Fibroblast of villous mesenchyme (primary cell): ENCODE data around the gene TMOD2. TPM values are rescaled to one million over a fixed set of nuclear protein-coding genes. Genes with fewer than 3 reads are reported as not detected.

Source experiments
- DNase-seq: peaks from one replicate; pipeline ENCODE4 v3.0.0-alpha.2; 2010; ENCODE audit warnings: low read depth
- H3K4me3 ChIP-seq: 2 replicates; pipeline ENCODE4 v1.5.1; 2011; ENCODE audit warnings: low read depth, mild to moderate bottlenecking, low read length
- total RNA-seq: library from RNA; depleted of rRNA; stranded (reverse); fragments of >200 nt; gene quantifications from 2 replicates; pipeline ENCODE4 v1.2.3, GENCODE V29; 2012
- TF ChIP-seq, protein P1 (sequence below): IDR thresholded peaks from 2 replicates; pipeline ENCODE4 v1.5.1; 2012; ENCODE audit warnings: low read depth, mild to moderate bottlenecking, low read length; ENCODE audit not compliant: insufficient read depth

The TMOD2 gene
- total RNA-seq, 1 donor = 7.3 TPM

DNA sequence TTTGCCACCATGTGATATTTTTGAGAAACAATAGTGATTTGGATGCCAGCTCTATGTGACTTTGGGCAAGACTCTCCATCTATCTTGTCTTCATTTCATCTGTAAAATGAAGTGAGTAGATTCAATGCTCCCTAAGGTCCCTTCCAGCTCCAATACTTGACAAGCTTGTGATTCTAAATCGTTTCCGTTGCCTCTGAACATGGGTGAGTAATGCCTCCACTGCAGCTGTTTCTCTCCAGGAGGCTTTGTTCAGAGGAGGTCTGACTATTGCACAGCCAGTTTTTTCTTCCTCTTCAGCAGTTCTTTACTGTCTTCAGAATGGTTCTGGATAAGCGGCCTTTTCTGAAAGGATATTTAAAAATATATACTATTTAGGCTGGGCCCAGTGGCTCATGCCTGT lies 63.2 kb downstream of the TMOD2 start:
- no peak for DNase-seq
- TF ChIP-seq, protein P1, sequence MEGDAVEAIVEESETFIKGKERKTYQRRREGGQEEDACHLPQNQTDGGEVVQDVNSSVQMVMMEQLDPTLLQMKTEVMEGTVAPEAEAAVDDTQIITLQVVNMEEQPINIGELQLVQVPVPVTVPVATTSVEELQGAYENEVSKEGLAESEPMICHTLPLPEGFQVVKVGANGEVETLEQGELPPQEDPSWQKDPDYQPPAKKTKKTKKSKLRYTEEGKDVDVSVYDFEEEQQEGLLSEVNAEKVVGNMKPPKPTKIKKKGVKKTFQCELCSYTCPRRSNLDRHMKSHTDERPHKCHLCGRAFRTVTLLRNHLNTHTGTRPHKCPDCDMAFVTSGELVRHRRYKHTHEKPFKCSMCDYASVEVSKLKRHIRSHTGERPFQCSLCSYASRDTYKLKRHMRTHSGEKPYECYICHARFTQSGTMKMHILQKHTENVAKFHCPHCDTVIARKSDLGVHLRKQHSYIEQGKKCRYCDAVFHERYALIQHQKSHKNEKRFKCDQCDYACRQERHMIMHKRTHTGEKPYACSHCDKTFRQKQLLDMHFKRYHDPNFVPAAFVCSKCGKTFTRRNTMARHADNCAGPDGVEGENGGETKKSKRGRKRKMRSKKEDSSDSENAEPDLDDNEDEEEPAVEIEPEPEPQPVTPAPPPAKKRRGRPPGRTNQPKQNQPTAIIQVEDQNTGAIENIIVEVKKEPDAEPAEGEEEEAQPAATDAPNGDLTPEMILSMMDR = no peak
- no peak overlapping the region for H3K4me3 ChIP-seq

DNA sequence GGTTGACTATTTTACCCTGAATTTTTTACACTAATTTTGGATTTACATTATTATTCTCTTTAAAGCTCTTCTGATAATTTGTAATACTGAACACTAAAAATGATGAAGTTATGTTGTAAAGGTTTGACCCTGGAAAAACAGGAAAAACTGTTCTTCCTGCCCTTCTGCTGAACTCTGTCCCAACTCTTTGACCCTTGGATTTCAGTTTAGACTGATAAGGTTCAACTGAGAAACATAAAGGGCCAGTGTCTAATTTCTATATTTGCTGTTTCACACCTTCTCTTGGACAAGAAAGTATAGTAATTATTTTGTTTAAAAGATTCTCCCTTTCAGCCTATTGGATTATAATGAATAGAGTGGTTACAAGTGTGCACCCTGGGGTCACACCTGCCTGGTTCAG lies 65.2 kb downstream of the TMOD2 start:
- TF ChIP-seq, protein P1 = no peak
- H3K4me3 ChIP-seq = no peak overlapping the region
- DNase-seq = no peak

DNA sequence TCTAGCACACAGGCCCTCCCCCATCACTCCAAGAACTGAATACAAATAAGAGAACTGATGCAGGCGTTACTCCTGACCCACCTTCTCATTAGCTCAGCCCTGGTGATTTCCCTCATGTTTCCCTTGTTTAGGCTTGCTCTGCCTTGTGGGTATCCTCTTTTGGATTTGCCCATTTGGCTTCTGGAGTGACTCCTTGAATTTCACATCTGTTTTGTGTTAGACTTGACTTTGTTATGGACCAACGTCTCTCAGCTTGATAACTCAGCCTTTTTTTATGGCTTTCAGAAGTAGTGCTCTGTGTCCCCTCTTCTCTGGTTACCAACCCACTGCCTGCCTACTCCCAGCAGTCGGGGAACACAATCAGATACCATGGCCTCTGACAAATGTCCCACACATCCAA lies 66.8 kb downstream of the TMOD2 start:
- DNase-seq = no peak
- TF ChIP-seq, protein P1 = no peak
- no peak overlapping the region for H3K4me3 ChIP-seq

DNA sequence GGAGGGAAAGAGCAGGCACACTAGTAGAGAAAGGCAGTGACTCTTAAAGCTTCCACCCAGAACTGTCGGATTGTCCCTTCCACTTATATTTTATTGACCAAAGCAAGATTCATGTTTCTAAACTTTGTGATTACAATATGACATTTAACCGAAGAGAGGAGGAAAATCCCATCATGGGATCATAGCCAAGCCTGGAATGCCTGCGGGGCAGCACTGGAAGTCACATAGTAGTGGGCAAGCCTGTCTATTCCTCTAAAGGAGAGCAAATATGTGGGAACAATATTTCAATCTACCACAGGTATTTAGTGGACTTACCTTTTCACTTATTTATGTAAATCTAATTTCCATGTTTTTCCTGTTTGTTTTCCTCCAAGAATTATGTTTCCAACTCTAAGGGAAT lies 74.3 kb downstream of the TMOD2 start:
- TF ChIP-seq, protein P1 = no peak
- H3K4me3 ChIP-seq = no peak overlapping the region
- DNase-seq = no peak

DNA sequence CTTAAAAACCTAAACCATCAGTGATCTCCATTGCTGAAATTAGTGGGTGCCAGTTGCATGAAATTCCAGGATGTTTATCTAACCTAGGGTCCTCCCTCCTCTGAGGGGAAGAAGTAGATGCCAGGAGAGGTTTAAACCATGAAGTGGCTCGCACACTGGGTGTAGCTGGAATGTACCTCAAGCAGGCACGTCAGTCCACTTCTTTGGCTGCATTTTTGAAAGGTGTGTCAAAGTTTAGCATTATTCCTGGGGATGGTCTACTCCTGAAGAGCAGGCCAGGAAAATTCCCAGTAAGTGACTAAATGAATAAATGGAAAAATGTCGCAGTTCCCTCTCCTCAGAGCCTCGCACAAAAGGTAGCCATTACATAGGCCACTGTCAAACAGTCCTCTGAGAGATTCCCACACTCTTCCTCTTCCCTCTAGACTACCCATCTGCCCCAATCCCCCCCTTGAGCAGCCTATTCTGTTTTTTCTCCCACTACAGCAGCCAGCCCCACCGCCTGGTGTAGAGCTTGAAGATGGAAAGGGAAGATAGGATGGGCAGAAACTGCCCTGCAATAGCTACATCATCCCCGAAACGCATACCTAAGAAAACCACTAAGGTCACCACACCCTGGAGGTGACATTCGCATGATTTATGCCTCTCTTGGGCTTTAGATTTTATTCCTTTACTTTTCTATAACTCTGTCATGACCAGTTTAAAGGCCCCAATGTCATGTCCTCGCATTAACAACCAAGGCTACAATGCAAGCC lies 77.4 kb downstream of the TMOD2 start:
- no peak overlapping the region for H3K4me3 ChIP-seq
- TF ChIP-seq, protein P1 = no peak
- DNase-seq = no peak

DNA sequence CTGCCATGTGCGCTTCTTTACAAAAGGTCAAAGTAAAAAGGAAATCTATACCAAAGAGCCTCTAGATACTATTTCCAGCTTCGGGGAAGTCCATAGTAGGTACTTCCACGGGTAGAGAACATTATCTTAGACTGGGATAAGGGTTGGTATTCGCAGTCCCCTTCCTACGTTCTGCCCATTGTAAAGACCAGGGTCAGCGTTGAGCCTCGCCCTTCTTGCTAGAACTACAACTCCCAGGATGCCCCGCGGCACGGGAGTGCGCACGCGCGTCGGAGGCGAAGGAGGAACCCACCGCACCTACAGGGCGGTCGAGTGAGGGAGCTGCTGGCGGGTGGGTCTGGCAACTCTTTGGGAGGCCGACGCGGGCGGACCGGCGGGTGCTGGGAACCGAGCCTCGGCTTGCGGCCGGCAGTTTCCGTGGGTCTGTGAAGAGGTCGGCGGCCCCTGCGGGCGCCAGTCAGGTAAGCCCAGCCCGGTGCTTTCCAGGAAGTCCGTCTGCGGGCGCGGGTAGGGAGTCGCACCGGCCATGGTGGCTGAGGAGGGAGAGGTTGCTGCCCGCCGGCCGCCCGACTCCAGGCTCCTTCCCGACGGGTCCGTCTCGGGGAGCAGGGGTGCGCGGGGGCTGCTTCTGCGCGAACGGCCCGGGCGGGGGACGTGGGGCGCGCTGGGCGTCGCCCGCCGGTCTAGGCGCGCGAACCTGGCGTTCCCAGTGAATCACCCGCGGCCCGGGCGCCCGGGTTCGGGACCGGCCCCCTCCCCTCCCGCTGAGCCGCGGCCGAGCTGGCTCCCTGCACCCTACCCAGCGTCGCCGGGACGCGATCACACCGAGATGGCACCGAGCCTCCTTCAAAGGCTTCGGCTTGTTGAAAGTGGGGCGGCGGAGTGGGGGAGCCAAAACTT lies 78.2 kb downstream of the TMOD2 start, which contains the start of gene TMOD3:
Gene TMOD3, plus strand, starts transcription at position 278 of the 900 bp plus-strand sequence. CDS start 33,232 bp downstream, outside the sequence.
- H3K4me3 ChIP-seq = peak within 1 kb of the TSS; percentile 90
- DNase-seq = peak; percentile 90
- TF ChIP-seq, protein P1 = no peak
